ENCODE data around the gene XRN2. TPM values are rescaled to one million over a fixed set of nuclear protein-coding genes. Genes with fewer than 3 reads are reported as not detected.

The XRN2 gene
- polyA plus RNA-seq, 2 of the 4 experiments (the other 2 are of a cell fraction): 125 to 192 TPM

DNA sequence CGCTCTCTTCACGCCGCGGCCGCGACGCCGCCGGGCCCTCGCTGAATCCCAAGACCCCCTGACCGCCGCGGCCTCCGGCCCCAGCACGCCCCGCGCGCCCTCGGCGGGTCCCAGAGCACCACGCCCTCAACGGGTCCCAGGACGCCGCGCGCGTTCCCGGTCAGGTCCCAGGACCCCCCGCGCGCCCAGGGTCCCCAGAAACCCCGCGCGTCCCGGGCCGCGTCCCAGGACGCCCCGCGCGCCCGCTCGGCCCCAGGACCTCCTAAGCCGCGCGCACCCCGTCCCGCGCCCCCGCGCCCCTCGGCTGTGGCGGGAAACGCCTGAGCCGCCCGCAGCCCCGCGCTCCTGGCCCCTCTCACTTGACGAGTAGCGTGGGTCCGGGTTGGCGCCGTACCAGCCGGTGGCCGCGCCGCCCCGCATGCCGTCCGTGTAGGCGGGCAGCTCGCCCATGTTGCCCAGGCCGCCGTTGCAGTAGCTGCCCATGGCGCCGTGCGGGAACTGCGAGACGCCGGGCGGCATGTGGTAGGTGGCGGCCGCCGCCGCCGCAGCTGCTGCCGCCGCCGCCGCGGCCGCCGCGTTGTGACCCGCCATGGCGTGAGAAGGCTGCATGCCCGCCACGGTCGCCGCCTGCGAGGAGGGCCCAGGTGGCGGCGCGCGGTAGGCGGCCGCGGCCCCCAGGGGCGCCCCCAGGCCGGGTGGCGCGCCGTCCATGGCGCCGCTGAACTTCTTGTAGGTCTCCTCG is 93.6 kb downstream of the XRN2 start:
- Histone ChIP-seq H3K9me3 (no peaks in the 10 kb centered on the region), H3K4me1 (peaks cover 5% of the 10 kb centered on the region; the same call in 2 of the 3 replicates), H3K4me2 (peak overlapping the region; percentile 99), H3K27ac (peak overlapping the region in 1 of 2 experiments; percentile 70; a peak in 3 of 6 replicates), H3K4me3 (peak overlapping the region; percentile 63)
- ATAC-seq: peak; percentile 65 to 71
- ChIA-PET POLR2A (no interaction called here), CTCF (interaction anchor here (0.7 kb wide), 1 partner anchor 109 kb away, joined by 4 read pairs; no protein-coding TSS in a partner anchor)
- no peak for DNase-seq (ENCODE audit: low read depth in 1 of 2, low spot score in 1 of 2)
- 47% methylated on average over 57 of the region's 116 CpGs for WGBS (ENCODE audit: missing lambda C conversion rate)
- 0 out of 2 replicates have a peak, but pooled peaks have one; percentile 29 for TF ChIP-seq MAX (IDR thresholded peaks at IDR 0.05)
- no peak for TF ChIP-seq EHF (CRISPR knock-in tag; IDR thresholded peaks at IDR 0.05)
- TF ChIP-seq SMC3 (IDR thresholded peaks at IDR 0.05): no peak
- no peak for FAIRE-seq

GRCh38 chr20:21397341-21398108 is 94.4 kb downstream of the XRN2 start, which contains the start of gene NKX2-4:
Gene NKX2-4 (minus strand): TSS chr20:21397526. CDS start chr20:21397399, 127 bp downstream.
- Histone ChIP-seq H3K9me3 (no peaks in the 10 kb centered on the region), H3K27ac (peak within 1 kb of the TSS in 1 of 2 experiments; percentile 70; a peak in 3 of 6 replicates), H3K4me3 (peak within 1 kb of the TSS; percentile 63), H3K4me2 (peak within 1 kb of the TSS; percentile 99), H3K4me1 (peaks cover 5% of the 10 kb centered on the region; the same call in 2 of the 3 replicates)
- ATAC-seq: peak; percentile 17 to 32; a peak in 4 of 6 replicates
- ChIA-PET CTCF (no interaction called here), POLR2A (no interaction called here)
- TF ChIP-seq POLR2A (IDR thresholded peaks at IDR 0.05; ENCODE audit: low read length): no peak
- no peak for TF ChIP-seq CHD4 (IDR thresholded peaks at IDR 0.05; ENCODE audit: borderline replicate concordance)
- TF ChIP-seq PHF8 (IDR thresholded peaks at IDR 0.05; ENCODE audit: borderline replicate concordance, low read depth): no peak
- no peak for TF ChIP-seq NFE2L2 (conservative IDR thresholded peaks at IDR 0.05; ENCODE audit: low read length)
- no peak for TF ChIP-seq EP300 (IDR thresholded peaks at IDR 0.05)
- no peak for TF ChIP-seq HOXB5 (CRISPR knock-in tag; IDR thresholded peaks at IDR 0.05)
- TF ChIP-seq RFX5 (IDR thresholded peaks at IDR 0.05): no peak
- no peak for TF ChIP-seq JUNB (IDR thresholded peaks at IDR 0.05)
- TF ChIP-seq, protein P1, sequence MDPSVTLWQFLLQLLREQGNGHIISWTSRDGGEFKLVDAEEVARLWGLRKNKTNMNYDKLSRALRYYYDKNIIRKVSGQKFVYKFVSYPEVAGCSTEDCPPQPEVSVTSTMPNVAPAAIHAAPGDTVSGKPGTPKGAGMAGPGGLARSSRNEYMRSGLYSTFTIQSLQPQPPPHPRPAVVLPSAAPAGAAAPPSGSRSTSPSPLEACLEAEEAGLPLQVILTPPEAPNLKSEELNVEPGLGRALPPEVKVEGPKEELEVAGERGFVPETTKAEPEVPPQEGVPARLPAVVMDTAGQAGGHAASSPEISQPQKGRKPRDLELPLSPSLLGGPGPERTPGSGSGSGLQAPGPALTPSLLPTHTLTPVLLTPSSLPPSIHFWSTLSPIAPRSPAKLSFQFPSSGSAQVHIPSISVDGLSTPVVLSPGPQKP (IDR thresholded peaks at IDR 0.05; ENCODE audit: low read depth, low read length): no peak
- no peak for TF ChIP-seq ZSCAN20 (CRISPR knock-in tag; IDR thresholded peaks at IDR 0.05)
- TF ChIP-seq PBX3 (IDR thresholded peaks at IDR 0.05): no peak
- no peak for TF ChIP-seq GATA3 (IDR thresholded peaks at IDR 0.05; ENCODE audit: borderline replicate concordance)
- no peak for TF ChIP-seq CEBPB (IDR thresholded peaks at IDR 0.05)
- no peak for TF ChIP-seq MAFK (IDR thresholded peaks at IDR 0.05; ENCODE audit: partially characterized antibody)
- TF ChIP-seq JUN (IDR thresholded peaks at IDR 0.05): no peak
- TF ChIP-seq RCOR1 (IDR thresholded peaks at IDR 0.05; ENCODE audit: low read depth, low read length): no peak
- DNase-seq (ENCODE audit: low read depth in 1 of 2, low spot score in 1 of 2): no peak
- WGBS (ENCODE audit: missing lambda C conversion rate): 28% methylated on average over 35 of the region's 57 CpGs
- no peak for FAIRE-seq

Measured in A549 (cell line).